C4-2B (cell line): ENCODE results near the gene UBALD2.
"Not testable (repeated sequence)": the region's sequence is repeated elsewhere in the genome, so short reads cannot be mapped to it uniquely, and the experiment has no call there.

Experiments used
- H3K27ac ChIP-seq: fragments of 450-650 bp; 2 replicates; pipeline ENCODE4 v1.5.1; 2017
- CTCF ChIP-seq: fragments of 450-650 bp; conservative IDR thresholded peaks from 2 replicates; pipeline ENCODE4 v1.5.1; 2017; ENCODE audit warnings: mild to moderate bottlenecking
- ZFX ChIP-seq: fragments of 450-650 bp; IDR thresholded peaks from 2 replicates; pipeline ENCODE4 v1.6.1; 2017

UBALD2 gene

GRCh38 chr17:76255801-76256429 lies 9.2 kb upstream of the UBALD2 start:
- no peak overlapping the region for H3K27ac ChIP-seq

GRCh38 chr17:76256430-76257050 lies 8.6 kb upstream of the UBALD2 start:
- not testable (repeated sequence) for H3K27ac ChIP-seq

More at GRCh38 chr17:76255801-76256429, 9.2 kb upstream of the UBALD2 start:
- TF ChIP-seq CTCF (no peak), ZFX (no peak)

GRCh38 chr17:76260220-76260619 lies 4.9 kb upstream of the UBALD2 start:
- TF ChIP-seq CTCF (no peak), ZFX (no peak)
- no peak overlapping the region for H3K27ac ChIP-seq

DNA sequence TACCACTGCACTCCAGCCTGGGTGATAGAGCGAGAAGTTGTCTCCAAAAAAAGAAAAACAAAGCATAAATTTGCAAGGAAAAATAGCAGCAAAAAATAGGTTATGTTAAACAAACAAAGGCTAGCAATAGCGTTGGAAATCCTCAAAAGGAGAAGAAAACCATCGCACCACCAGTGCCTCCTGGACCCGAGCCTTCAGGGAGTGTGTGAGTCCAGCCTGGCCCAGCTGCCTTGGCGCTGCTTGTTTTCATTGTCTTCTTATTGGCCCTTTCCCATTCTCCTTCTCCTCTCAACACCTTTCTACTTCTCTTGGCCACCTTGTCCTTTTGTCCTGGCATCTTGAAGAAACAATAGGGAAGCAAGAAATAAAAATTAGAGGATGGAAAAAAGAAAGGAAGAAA lies 4.5 kb upstream of the UBALD2 start:
- TF ChIP-seq ZFX (no peak), CTCF (no peak)
- H3K27ac ChIP-seq = no peak overlapping the region

DNA sequence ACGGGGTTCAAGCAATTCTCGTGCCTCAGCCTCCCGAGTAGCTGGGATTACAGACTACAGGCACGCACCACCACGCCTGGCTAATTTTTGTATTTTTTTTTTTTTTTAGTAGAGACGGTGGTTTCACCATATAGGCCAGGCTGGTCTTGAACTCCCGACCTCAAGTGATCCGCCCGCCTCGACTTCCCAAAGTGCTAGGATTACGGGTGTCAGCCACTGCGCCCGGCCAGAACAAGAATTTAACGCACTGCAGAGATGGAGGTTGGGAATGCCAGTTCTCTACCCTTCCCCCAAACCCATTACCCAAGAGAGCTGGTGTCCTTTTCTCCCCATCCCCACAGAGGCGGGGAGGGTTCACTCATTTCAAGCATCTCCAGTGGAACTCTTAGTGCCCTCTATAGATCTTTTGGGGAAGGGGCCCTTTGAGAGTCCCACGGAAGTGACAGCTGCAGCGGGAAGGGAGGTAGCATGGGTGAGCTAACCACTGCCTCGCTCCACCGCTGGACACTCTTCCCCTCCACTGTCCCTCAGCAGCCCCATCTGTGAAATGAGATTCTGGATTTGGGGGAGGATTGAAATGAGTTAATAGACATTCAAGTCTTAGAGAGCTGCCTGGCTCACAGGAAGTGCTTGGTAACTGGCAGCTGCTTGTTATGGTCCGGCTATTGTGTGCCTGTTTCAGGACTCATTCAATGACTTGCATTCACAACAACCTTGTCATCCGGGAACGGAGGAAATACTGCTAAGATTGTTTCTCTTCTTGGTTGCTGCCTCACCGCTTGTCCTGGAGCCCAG lies 3.5 kb upstream of the UBALD2 start:
- peak overlapping the region; percentile 80 for H3K27ac ChIP-seq
- TF ChIP-seq CTCF = no peak
- no peak for TF ChIP-seq ZFX

- H3K27ac ChIP-seq = peak overlapping the region; percentile 80
- TF ChIP-seq ZFX (no peak), CTCF (no peak)
Observed at GRCh38 chr17:76262732-76263344, 2.3 kb upstream of the UBALD2 start.

DNA sequence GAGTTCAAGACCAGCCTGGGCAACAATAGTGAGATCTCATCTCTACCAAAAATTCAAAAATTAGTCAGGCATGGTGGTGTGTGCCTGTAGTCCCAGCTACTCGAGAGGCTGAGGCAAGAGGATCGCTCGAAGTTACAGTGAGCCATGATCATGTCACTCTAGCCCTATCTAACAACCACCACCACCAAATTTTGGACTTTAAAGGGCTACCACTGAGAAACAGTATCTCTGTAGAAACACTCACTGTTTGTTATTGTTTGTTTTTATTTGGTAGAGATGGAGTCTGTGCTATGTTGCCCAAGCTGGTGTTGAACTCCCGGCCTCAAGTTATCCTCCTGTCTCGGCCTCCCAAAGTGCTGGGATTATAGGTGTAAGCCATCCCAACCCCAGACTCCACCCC lies 1.3 kb upstream of the UBALD2 start:
- TF ChIP-seq CTCF = no peak
- no peak for TF ChIP-seq ZFX
- H3K27ac ChIP-seq = peak overlapping the region; percentile 80
